Right atrium auricular region (tissue), 2 donors: ENCODE results near the gene FMNL1. TPM values are rescaled to one million over a fixed set of nuclear protein-coding genes. Genes with fewer than 3 reads are reported as not detected.
A peak's percentile ranks its signal among the peaks of the same experiment; 100 is the strongest.

Experiments
- DNase-seq: peaks from one replicate; pipeline ENCODE4 v3.0.0-alpha.2; 2019; ENCODE audit warnings: low spot score
- H3K27ac ChIP-seq, 2 donors: fragments of 200-600 bp; sonication (generic); 1 replicate in 1 of 2; 2 replicates in 1 of 2; pipeline ENCODE4 v1.5.1; 2016 to 2019
- H3K27me3 ChIP-seq, 2 donors: fragments of 200-600 bp; sonication (generic); one replicate each; pipeline versions ENCODE4 v1.5.1 to v1.6.0; 2017 to 2019
- H3K36me3 ChIP-seq: fragments of 200-600 bp; sonication (generic); one replicate; pipeline ENCODE4 v1.5.1; 2016
- H3K4me1 ChIP-seq, 2 donors: fragments of 200-600 bp; sonication (generic); one replicate each; pipeline versions ENCODE4 v1.5.1 to v1.6.0; 2017 to 2019
- H3K4me3 ChIP-seq, 2 donors: fragments of 200-600 bp; sonication (generic); 1 replicate in 1 of 2; 2 replicates in 1 of 2; pipeline ENCODE4 v1.5.1; 2017 to 2019; ENCODE audit warnings: mild to moderate bottlenecking in 1 of 2, moderate library complexity in 1 of 2
- H3K9me3 ChIP-seq, 2 donors: fragments of 200-600 bp; sonication (generic); one replicate each; pipeline ENCODE4 v1.5.1; 2019
- CTCF ChIP-seq, 2 donors: fragments of 200-600 bp; sonication (generic); IDR thresholded peaks; one replicate each; pipeline ENCODE4 v1.5.1; 2019; ENCODE audit warnings: antibody characterized with exemption in 2 of 2
- total RNA-seq, 2 donors: library from RNA; depleted of rRNA; stranded (reverse); fragments of >200 nt; gene quantifications; one replicate each; pipeline ENCODE4 v1.1.0, GENCODE V29; 2016

FMNL1 gene
- total RNA-seq, 2 donors from 2014 or later, result 7.6 to 13.6 TPM

GRCh38 chr17:45235416-45236281, 14.0 kb downstream of the FMNL1 start:
- Histone ChIP-seq H3K27me3 (no peaks in the 10 kb centered on the region), H3K4me3 (no peak overlapping the region), H3K27ac (no peak overlapping the region), H3K36me3 (no peaks in the 10 kb centered on the region), H3K4me1 (peaks cover 0 to 16% of the 10 kb centered on the region in 2 donors), H3K9me3 (no peaks in the 10 kb centered on the region)
- peak; percentile 81 for DNase-seq
- peak; percentile 68 to 83 for TF ChIP-seq CTCF (IDR thresholded peaks at IDR 0.05)

- Histone ChIP-seq H3K4me3 (no peak overlapping the region), H3K36me3 (no peaks in the 10 kb centered on the region), H3K27ac (no peak overlapping the region), H3K4me1 (peaks cover 0 to 15% of the 10 kb centered on the region in 2 donors), H3K27me3 (no peaks in the 10 kb centered on the region), H3K9me3 (no peaks in the 10 kb centered on the region)
- DNase-seq, result no peak
- no peak for TF ChIP-seq CTCF (IDR thresholded peaks at IDR 0.05)
Measured at GRCh38 chr17:45236282-45236606, 14.6 kb downstream of the FMNL1 start.

GRCh38 chr17:45237686-45238085, 16.0 kb downstream of the FMNL1 start:
- no peak for TF ChIP-seq CTCF (IDR thresholded peaks at IDR 0.05)
- Histone ChIP-seq H3K4me1 (peaks cover 0 to 16% of the 10 kb centered on the region in 2 donors), H3K4me3 (no peak overlapping the region), H3K9me3 (no peaks in the 10 kb centered on the region), H3K27me3 (no peaks in the 10 kb centered on the region), H3K36me3 (peaks cover 4% of the 10 kb centered on the region), H3K27ac (no peak overlapping the region)
- DNase-seq, result no peak

GRCh38 chr17:45238155-45238774, 16.6 kb downstream of the FMNL1 start:
- Histone ChIP-seq H3K36me3 (peaks cover 8% of the 10 kb centered on the region), H3K9me3 (no peaks in the 10 kb centered on the region)
- no peak for TF ChIP-seq CTCF (IDR thresholded peaks at IDR 0.05)

DNA sequence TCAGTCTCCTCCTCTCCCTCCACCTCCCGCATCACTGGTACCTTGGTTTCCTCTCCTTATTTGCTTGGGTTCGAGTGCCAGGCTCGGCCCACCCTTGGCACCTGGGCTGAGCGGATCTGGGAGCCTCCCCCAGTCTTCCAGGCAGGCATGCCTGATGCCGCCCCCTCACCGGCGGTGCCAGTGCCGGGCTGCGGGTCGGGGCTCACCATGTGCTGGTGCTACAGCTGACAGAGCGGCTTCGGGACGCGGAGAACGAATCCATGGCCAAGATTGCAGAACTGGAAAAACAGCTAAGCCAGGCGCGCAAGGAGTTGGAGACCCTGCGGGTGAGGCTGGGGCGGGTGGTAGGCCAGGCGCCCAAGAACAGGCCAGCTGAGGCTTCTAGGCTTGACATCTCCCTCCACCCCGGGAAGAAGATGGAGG, 19.2 kb downstream of the FMNL1 start:
- H3K4me1 ChIP-seq, result peaks cover 0 to 16% of the 10 kb centered on the region in 2 donors
- DNase-seq, result no peak
- no peaks in the 10 kb centered on the region for H3K27me3 ChIP-seq
- peak overlapping the region; percentile 42 to 47 for H3K4me3 ChIP-seq
- no peaks in the 10 kb centered on the region for H3K9me3 ChIP-seq
- H3K36me3 ChIP-seq, result peaks cover 13% of the 10 kb centered on the region
- no peak for TF ChIP-seq CTCF (IDR thresholded peaks at IDR 0.05)
- H3K27ac ChIP-seq, result peak overlapping the region in 1 of 2 donors; percentile 1

More at GRCh38 chr17:45238155-45238774, 16.6 kb downstream of the FMNL1 start:
- no peak overlapping the region for H3K27ac ChIP-seq
- no peaks in the 10 kb centered on the region for H3K27me3 ChIP-seq
- DNase-seq, result no peak
- no peak overlapping the region for H3K4me3 ChIP-seq
- peaks cover 0 to 16% of the 10 kb centered on the region in 2 donors for H3K4me1 ChIP-seq
